Esophagus muscularis mucosa (tissue), 3 donors: ENCODE data around the gene SEL1L3.
A peak's percentile ranks its signal among the peaks of the same experiment; 100 is the strongest.

ENCODE experiments used
- POLR2A ChIP-seq: fragments of 450-650 bp; IDR thresholded peaks from one replicate; pipeline ENCODE4 v1.6.1; 2017; ENCODE audit warnings: antibody characterized with exemption, moderate library complexity, mild to moderate bottlenecking, low read depth
- POLR2AphosphoS5 ChIP-seq, 2 donors: sonication (generic); formaldehyde crosslinking; IDR thresholded peaks; one replicate each; pipeline ENCODE4 v1.6.1; 2017; ENCODE audit warnings: antibody characterized with exemption in 2 of 2
- TF ChIP-seq, protein P1 (sequence below), 3 experiments: fragments of 200-600 bp in 2 of 3; fragments of 450-650 bp in 1 of 3; sonication (generic) in 2 of 3; IDR thresholded peaks; one replicate each; pipeline ENCODE4 v1.5.1; 2017 to 2019; ENCODE audit warnings: antibody characterized with exemption in 3 of 3, mild to moderate bottlenecking in 2 of 3, moderate library complexity in 1 of 3

DNA sequence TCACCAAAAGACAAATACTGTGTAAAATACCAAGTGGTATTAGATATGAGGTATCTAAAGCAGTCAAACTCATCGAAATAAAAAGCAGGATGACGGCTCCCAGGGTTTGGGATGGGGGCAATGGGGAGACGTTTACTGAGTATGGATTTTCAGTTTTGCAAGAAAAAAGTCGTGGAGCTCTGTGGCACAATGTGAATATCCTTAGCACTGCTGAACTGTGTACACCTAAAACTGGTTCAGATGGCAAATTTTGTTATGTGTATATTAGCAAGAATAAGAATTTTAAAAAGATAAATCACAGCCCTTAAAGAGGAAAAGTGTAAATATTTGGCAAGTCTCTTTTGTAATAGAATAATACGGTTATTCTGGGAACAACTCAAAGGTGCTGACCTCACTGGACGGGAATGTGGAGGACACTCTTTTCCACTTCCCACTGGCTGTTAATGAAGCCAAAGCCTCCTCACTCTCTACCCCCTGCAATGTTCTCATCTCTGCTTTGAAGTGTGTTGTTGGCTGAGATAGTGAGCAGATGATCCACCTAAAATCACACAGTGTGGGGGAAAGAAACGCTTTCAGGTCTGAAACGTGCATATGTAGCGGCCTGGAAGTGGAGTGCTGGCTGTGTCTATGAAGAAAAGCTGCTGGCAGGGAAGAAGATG is 49.2 kb downstream of the SEL1L3 start:
- TF ChIP-seq POLR2AphosphoS5 (IDR thresholded peaks at IDR 0.05) (peak in 1 of 2 donors; percentile 15), POLR2A (no peak)
- TF ChIP-seq, protein P1, sequence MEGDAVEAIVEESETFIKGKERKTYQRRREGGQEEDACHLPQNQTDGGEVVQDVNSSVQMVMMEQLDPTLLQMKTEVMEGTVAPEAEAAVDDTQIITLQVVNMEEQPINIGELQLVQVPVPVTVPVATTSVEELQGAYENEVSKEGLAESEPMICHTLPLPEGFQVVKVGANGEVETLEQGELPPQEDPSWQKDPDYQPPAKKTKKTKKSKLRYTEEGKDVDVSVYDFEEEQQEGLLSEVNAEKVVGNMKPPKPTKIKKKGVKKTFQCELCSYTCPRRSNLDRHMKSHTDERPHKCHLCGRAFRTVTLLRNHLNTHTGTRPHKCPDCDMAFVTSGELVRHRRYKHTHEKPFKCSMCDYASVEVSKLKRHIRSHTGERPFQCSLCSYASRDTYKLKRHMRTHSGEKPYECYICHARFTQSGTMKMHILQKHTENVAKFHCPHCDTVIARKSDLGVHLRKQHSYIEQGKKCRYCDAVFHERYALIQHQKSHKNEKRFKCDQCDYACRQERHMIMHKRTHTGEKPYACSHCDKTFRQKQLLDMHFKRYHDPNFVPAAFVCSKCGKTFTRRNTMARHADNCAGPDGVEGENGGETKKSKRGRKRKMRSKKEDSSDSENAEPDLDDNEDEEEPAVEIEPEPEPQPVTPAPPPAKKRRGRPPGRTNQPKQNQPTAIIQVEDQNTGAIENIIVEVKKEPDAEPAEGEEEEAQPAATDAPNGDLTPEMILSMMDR (IDR thresholded peaks at IDR 0.05), result no peak
